ENCODE results near the gene AIMP2. TPM values are rescaled to one million over a fixed set of nuclear protein-coding genes. Genes with fewer than 3 reads are reported as not detected.
"Not testable (repeated sequence)": the region's sequence is repeated elsewhere in the genome, so short reads cannot be mapped to it uniquely, and the experiment has no call there.

AIMP2 gene
- total RNA-seq, 1 donor from 2014 or later = 47.7 TPM

- no peak for TF ChIP-seq CTCF (IDR thresholded peaks at IDR 0.05)
- Mint-ChIP-seq H3K4me1 (ENCODE audit: unreplicated experiment) (no peaks in the 10 kb centered on the region), H3K9me3 (ENCODE audit: unreplicated experiment) (no peaks in the 10 kb centered on the region), H3K36me3 (ENCODE audit: unreplicated experiment) (peaks cover 29% of the 10 kb centered on the region), H3K27ac (ENCODE audit: unreplicated experiment) (no peak overlapping the region), H3K4me3 (ENCODE audit: unreplicated experiment) (no peak overlapping the region), H3K27me3 (ENCODE audit: unreplicated experiment) (no peaks in the 10 kb centered on the region)
- DNase-seq (ENCODE audit: extremely low spot score, unreplicated experiment) = no peak
These were observed 40.7 kb downstream of the AIMP2 start for GRCh38 chr7:6049780-6050179.

GRCh38 chr7:6051185-6051584 is 42.1 kb downstream of the AIMP2 start:
- peaks cover 27% of the 10 kb centered on the region for H3K36me3 Mint-ChIP-seq (ENCODE audit: unreplicated experiment)
- not testable (repeated sequence) for DNase-seq (ENCODE audit: extremely low spot score, unreplicated experiment); H3K4me3 Mint-ChIP-seq (ENCODE audit: unreplicated experiment); H3K4me1 Mint-ChIP-seq (ENCODE audit: unreplicated experiment); H3K27me3 Mint-ChIP-seq (ENCODE audit: unreplicated experiment); H3K27ac Mint-ChIP-seq (ENCODE audit: unreplicated experiment); H3K9me3 Mint-ChIP-seq (ENCODE audit: unreplicated experiment)

- Mint-ChIP-seq H3K27me3 (ENCODE audit: unreplicated experiment) (no peaks in the 10 kb centered on the region), H3K36me3 (ENCODE audit: unreplicated experiment) (peaks cover 13% of the 10 kb centered on the region), H3K4me1 (ENCODE audit: unreplicated experiment) (peaks cover 25% of the 10 kb centered on the region), H3K27ac (ENCODE audit: unreplicated experiment) (no peak overlapping the region), H3K4me3 (ENCODE audit: unreplicated experiment) (no peak overlapping the region), H3K9me3 (ENCODE audit: unreplicated experiment) (no peaks in the 10 kb centered on the region)
- no peak for DNase-seq (ENCODE audit: extremely low spot score, unreplicated experiment)
- no peak for TF ChIP-seq CTCF (IDR thresholded peaks at IDR 0.05)
These were observed 47.5 kb downstream of the AIMP2 start for GRCh38 chr7:6056616-6057015.

- no peaks in the 10 kb centered on the region for H3K9me3 Mint-ChIP-seq (ENCODE audit: unreplicated experiment)
- H3K27me3 Mint-ChIP-seq (ENCODE audit: unreplicated experiment) = no peaks in the 10 kb centered on the region
- no peak for DNase-seq (ENCODE audit: extremely low spot score, unreplicated experiment)
- peak overlapping the region; percentile 87 for H3K27ac Mint-ChIP-seq (ENCODE audit: unreplicated experiment)
- peak overlapping the region; percentile 93 for H3K4me3 Mint-ChIP-seq (ENCODE audit: unreplicated experiment)
- TF ChIP-seq CTCF (IDR thresholded peaks at IDR 0.05) = no peak
- H3K4me1 Mint-ChIP-seq (ENCODE audit: unreplicated experiment) = peaks cover 25% of the 10 kb centered on the region
- H3K36me3 Mint-ChIP-seq (ENCODE audit: unreplicated experiment) = peaks cover 13% of the 10 kb centered on the region
These were observed 48.5 kb downstream of the AIMP2 start for GRCh38 chr7:6057316-6058129.

GRCh38 chr7:6059941-6060340 is 50.9 kb downstream of the AIMP2 start:
- H3K36me3 Mint-ChIP-seq (ENCODE audit: unreplicated experiment); H3K27me3 Mint-ChIP-seq (ENCODE audit: unreplicated experiment); DNase-seq (ENCODE audit: extremely low spot score, unreplicated experiment); H3K9me3 Mint-ChIP-seq (ENCODE audit: unreplicated experiment): not testable (repeated sequence)
- peak overlapping the region; percentile 93 for H3K4me3 Mint-ChIP-seq (ENCODE audit: unreplicated experiment)
- peak overlapping the region; percentile 97 for H3K27ac Mint-ChIP-seq (ENCODE audit: unreplicated experiment)
- peaks cover 25% of the 10 kb centered on the region for H3K4me1 Mint-ChIP-seq (ENCODE audit: unreplicated experiment)

GRCh38 chr7:6071406-6071805 is 62.3 kb downstream of the AIMP2 start:
- DNase-seq (ENCODE audit: extremely low spot score, unreplicated experiment) = no peak
- Mint-ChIP-seq H3K4me1 (ENCODE audit: unreplicated experiment) (no peaks in the 10 kb centered on the region), H3K36me3 (ENCODE audit: unreplicated experiment) (no peaks in the 10 kb centered on the region), H3K27me3 (ENCODE audit: unreplicated experiment) (no peaks in the 10 kb centered on the region), H3K4me3 (ENCODE audit: unreplicated experiment) (no peak overlapping the region), H3K27ac (ENCODE audit: unreplicated experiment) (no peak overlapping the region), H3K9me3 (ENCODE audit: unreplicated experiment) (no peaks in the 10 kb centered on the region)
- TF ChIP-seq CTCF (IDR thresholded peaks at IDR 0.05) = no peak

Other genes with a start within 250 kb of the AIMP2 start
- 51.0 and 51.8 TPM in 2 replicates for gene RNF216, start 227.6 kb upstream of the AIMP2 start, total RNA-seq
- not detected in 2 replicates for gene OCM, start 128.5 kb upstream of the AIMP2 start, total RNA-seq
- gene CCZ1, start 110.5 kb upstream of the AIMP2 start, total RNA-seq = 90.5 and 95.3 TPM in 2 replicates
- gene RSPH10B, start 38.6 kb upstream of the AIMP2 start, total RNA-seq = not detected in 2 replicates
- gene PMS2, start 223 bp upstream of the AIMP2 start, total RNA-seq = 21.4 and 26.3 TPM in 2 replicates
- gene ANKRD61, start 22.1 kb downstream of the AIMP2 start, total RNA-seq = not detected in 2 replicates
- gene EIF2AK1, start 49.9 kb downstream of the AIMP2 start, total RNA-seq = 83.1 and 89.7 TPM in 2 replicates
- 14.2 and 14.6 TPM in 2 replicates for gene USP42, start 95.7 kb downstream of the AIMP2 start, total RNA-seq